ENCODE measurements around the gene TBXA2R.

- TF ChIP-seq CTBP1 (IDR thresholded peaks at IDR 0.05; ENCODE audit: borderline replicate concordance) (no peak), ZNF384 (IDR thresholded peaks at IDR 0.05) (no peak), PKNOX1 (IDR thresholded peaks at IDR 0.05) (no peak), BHLHE40 (IDR thresholded peaks at IDR 0.05; ENCODE audit: borderline replicate concordance) (no peak), SUZ12 (IDR thresholded peaks at IDR 0.05) (no peak), FOXM1 (IDR thresholded peaks at IDR 0.05; ENCODE audit: borderline replicate concordance) (peak; percentile 96), FOXA1 (IDR thresholded peaks at IDR 0.05) (no peak), HDGF (IDR thresholded peaks at IDR 0.05; ENCODE audit: borderline replicate concordance) (no peak)
These were observed 49.0 kb downstream of the TBXA2R start, which contains the start of gene MFSD12 for GRCh38 chr19:3557461-3558248.

Measured in HEK293T (cell line).